Embryonic facial prominence (tissue), 1 donor: Measurements from ENCODE around the gene RASL10B.

Experiments
- DNase-seq: peaks from one replicate; pipeline ENCODE4 v3.0.0-alpha.2; 2016; ENCODE audit errors: extremely low spot score

Gene RASL10B

GRCh38 chr17:35717475-35717874 is 14.0 kb upstream of the RASL10B start:
- DNase-seq, result no peak

GRCh38 chr17:35723735-35724134 is 7.7 kb upstream of the RASL10B start:
- no peak for DNase-seq

GRCh38 chr17:35725058-35725457 is 6.4 kb upstream of the RASL10B start:
- no peak for DNase-seq

- DNase-seq, result no peak
Observed at GRCh38 chr17:35725802-35726126, 5.7 kb upstream of the RASL10B start.

- DNase-seq, result no peak
Observed at GRCh38 chr17:35726127-35726952, 5.1 kb upstream of the RASL10B start.

GRCh38 chr17:35726953-35727460 is 4.4 kb upstream of the RASL10B start:
- no peak for DNase-seq

GRCh38 chr17:35727635-35728034 is 3.8 kb upstream of the RASL10B start:
- no peak for DNase-seq

- DNase-seq, result no peak
Observed at GRCh38 chr17:35728551-35728950, 2.9 kb upstream of the RASL10B start.

GRCh38 chr17:35729405-35729833 is 2.0 kb upstream of the RASL10B start:
- DNase-seq, result no peak

GRCh38 chr17:35730400-35731005 is 936 bp upstream of the RASL10B start:
- DNase-seq, result no peak

GRCh38 chr17:35731917-35732805 is 722 bp downstream of the RASL10B start:
- no peak for DNase-seq

GRCh38 chr17:35732806-35733136 is 1.3 kb downstream of the RASL10B start:
- DNase-seq, result no peak

GRCh38 chr17:35733366-35733765 is 1.9 kb downstream of the RASL10B start:
- DNase-seq, result no peak

GRCh38 chr17:35734396-35734795 is 3.0 kb downstream of the RASL10B start:
- no peak for DNase-seq

- no peak for DNase-seq
Observed at GRCh38 chr17:35735036-35735805, 3.8 kb downstream of the RASL10B start.

GRCh38 chr17:35736236-35736635 is 4.8 kb downstream of the RASL10B start:
- no peak for DNase-seq

- DNase-seq, result no peak
Observed at GRCh38 chr17:35738519-35739133, 7.2 kb downstream of the RASL10B start.

- DNase-seq, result no peak
Observed at GRCh38 chr17:35740216-35740615, 8.8 kb downstream of the RASL10B start.

- DNase-seq, result no peak
Observed at GRCh38 chr17:35740997-35741931, 9.8 kb downstream of the RASL10B start.

- DNase-seq, result no peak
Observed at GRCh38 chr17:35742496-35742895, 11.1 kb downstream of the RASL10B start.
